Activated naive CD4-positive, alpha-beta T cell treated with anti-CD3 and anti-CD28 coated beads, Interleukin-2, amount 10 ng/mL, durations not matched to agents 7 days and 5 days (primary cell): ENCODE results near the gene ADM2.
"Not testable (repeated sequence)": the region's sequence is repeated elsewhere in the genome, so short reads cannot be mapped to it uniquely, and the experiment has no call there.

Experiments used
- CTCF ChIA-PET: fragments of 350-600 bp; sonication (Branson Sonifier 250); formaldehyde crosslinking; loops from one replicate; lab custom pipeline; 2021; ENCODE audit warnings: antibody characterized with exemption; lab: Charles Lee
- DNase-seq: peaks from one replicate; pipeline ENCODE4 v3.0.0-alpha.2; 2020
- H3K27ac Mint-ChIP-seq: one replicate; pipeline ENCODE4 v1.8.0; 2021; ENCODE audit warnings: mild to moderate bottlenecking, moderate library complexity, mixed read lengths
- H3K27me3 Mint-ChIP-seq: one replicate; pipeline ENCODE4 v1.8.0; 2021; ENCODE audit warnings: mild to moderate bottlenecking, mixed read lengths
- H3K36me3 Mint-ChIP-seq: one replicate; pipeline ENCODE4 v1.8.0; 2021; ENCODE audit warnings: mixed read lengths
- H3K4me1 Mint-ChIP-seq: one replicate; pipeline ENCODE4 v1.8.0; 2021; ENCODE audit warnings: mixed read lengths
- H3K4me3 Mint-ChIP-seq: one replicate; pipeline ENCODE4 v1.8.0; 2021; ENCODE audit warnings: mild to moderate bottlenecking, moderate library complexity, mixed read lengths
- H3K9me3 Mint-ChIP-seq: one replicate; pipeline ENCODE4 v1.8.0; 2021; ENCODE audit warnings: mixed read lengths

ADM2 gene

GRCh38 chr22:50528682-50529415 lies 47.5 kb downstream of the ADM2 start:
- Mint-ChIP-seq H3K4me1 (peaks cover 50% of the 10 kb centered on the region), H3K9me3 (no peaks in the 10 kb centered on the region), H3K27ac (peak overlapping the region; percentile 96), H3K27me3 (peaks cover 3% of the 10 kb centered on the region), H3K4me3 (peak overlapping the region; percentile 84), H3K36me3 (peaks cover 6% of the 10 kb centered on the region)
- peak; percentile 20 for DNase-seq
- CTCF ChIA-PET: interaction anchor here (1.2 to 6.1 kb wide), 5 partner anchors 11 to 93 kb away, joined by 4 to 46 read pairs (median 6); partner anchors contain the start of genes KLHDC7B and SYCE3

GRCh38 chr22:50529416-50529896 lies 48.1 kb downstream of the ADM2 start:
- peak overlapping the region; percentile 88 for H3K27ac Mint-ChIP-seq
- peaks cover 5% of the 10 kb centered on the region for H3K36me3 Mint-ChIP-seq
- DNase-seq: no peak
- peaks cover 3% of the 10 kb centered on the region for H3K27me3 Mint-ChIP-seq
- H3K9me3 Mint-ChIP-seq: no peaks in the 10 kb centered on the region
- peaks cover 53% of the 10 kb centered on the region for H3K4me1 Mint-ChIP-seq
- CTCF ChIA-PET: interaction anchor here (1.3 to 6.1 kb wide), 3 partner anchors 10 to 92 kb away, joined by 6 to 46 read pairs (median 8); no protein-coding TSS in a partner anchor
- peak overlapping the region; percentile 84 for H3K4me3 Mint-ChIP-seq

GRCh38 chr22:50529897-50530579 lies 48.7 kb downstream of the ADM2 start, which contains the start of gene TYMP:
Gene TYMP, minus strand, starts transcription at chr22:50530012. Its CDS starts 303 bp downstream, at chr22:50529709.
- Mint-ChIP-seq H3K4me1 (peaks cover 50% of the 10 kb centered on the region), H3K36me3 (no peaks in the 10 kb centered on the region), H3K9me3 (no peaks in the 10 kb centered on the region), H3K4me3 (peak within 1 kb of the TSS; percentile 93), H3K27ac (peak within 1 kb of the TSS; percentile 98), H3K27me3 (peaks cover 3% of the 10 kb centered on the region)
- CTCF ChIA-PET: interaction anchor here (1.6 to 6.1 kb wide), 2 partner anchors 9 to 91 kb away, joined by 6 to 46 read pairs; no protein-coding TSS in a partner anchor
- peak; percentile 83 for DNase-seq

GRCh38 chr22:50530580-50530876 lies 49.2 kb downstream of the ADM2 start:
- CTCF ChIA-PET: no interaction called here
- H3K4me1 Mint-ChIP-seq: peaks cover 52% of the 10 kb centered on the region

GRCh38 chr22:50530877-50531545 lies 49.7 kb downstream of the ADM2 start:
- H3K9me3 Mint-ChIP-seq: no peaks in the 10 kb centered on the region
- H3K4me1 Mint-ChIP-seq: peaks cover 53% of the 10 kb centered on the region
- CTCF ChIA-PET: interaction anchor here (1.1 to 1.3 kb wide), 2 partner anchors 10 to 12 kb away, joined by 4 to 5 read pairs; no protein-coding TSS in a partner anchor
- H3K4me3 Mint-ChIP-seq: peak overlapping the region; percentile 93
- H3K36me3 Mint-ChIP-seq: no peaks in the 10 kb centered on the region
- H3K27me3 Mint-ChIP-seq: peaks cover 3% of the 10 kb centered on the region
- DNase-seq: peak; percentile 92
- H3K27ac Mint-ChIP-seq: peak overlapping the region; percentile 98

More at GRCh38 chr22:50530580-50530876, 49.2 kb downstream of the ADM2 start:
- H3K4me3 Mint-ChIP-seq: peak overlapping the region; percentile 93
- H3K27me3 Mint-ChIP-seq: peaks cover 3% of the 10 kb centered on the region
- no peaks in the 10 kb centered on the region for H3K36me3 Mint-ChIP-seq
- H3K27ac Mint-ChIP-seq: peak overlapping the region; percentile 98
- no peaks in the 10 kb centered on the region for H3K9me3 Mint-ChIP-seq
- no peak for DNase-seq

- no peaks in the 10 kb centered on the region for H3K9me3 Mint-ChIP-seq
- peaks cover 58% of the 10 kb centered on the region for H3K4me1 Mint-ChIP-seq
- H3K4me3 Mint-ChIP-seq: peak overlapping the region; percentile 93
- CTCF ChIA-PET: interaction anchor here (1.1 to 1.3 kb wide), 2 partner anchors 9 to 11 kb away, joined by 4 to 5 read pairs; no protein-coding TSS in a partner anchor
- H3K27ac Mint-ChIP-seq: peak overlapping the region; percentile 98
- no peaks in the 10 kb centered on the region for H3K36me3 Mint-ChIP-seq
- peak; percentile 82 for DNase-seq
- peaks cover 3% of the 10 kb centered on the region for H3K27me3 Mint-ChIP-seq
These were observed 50.2 kb downstream of the ADM2 start for GRCh38 chr22:50531546-50531961.

GRCh38 chr22:50531962-50532674 lies 50.8 kb downstream of the ADM2 start:
- Mint-ChIP-seq H3K4me1 (peaks cover 56% of the 10 kb centered on the region), H3K27me3 (peaks cover 3% of the 10 kb centered on the region), H3K4me3 (peak overlapping the region; percentile 93), H3K9me3 (no peaks in the 10 kb centered on the region), H3K27ac (peak overlapping the region; percentile 98), H3K36me3 (no peaks in the 10 kb centered on the region)
- peak; percentile 44 for DNase-seq
- CTCF ChIA-PET: interaction anchor here (1.1 to 1.3 kb wide), 2 partner anchors 9 to 10 kb away, joined by 4 to 5 read pairs; no protein-coding TSS in a partner anchor

GRCh38 chr22:50532824-50533796 lies 51.8 kb downstream of the ADM2 start:
- peak overlapping the region; percentile 98 for H3K27ac Mint-ChIP-seq
- no peaks in the 10 kb centered on the region for H3K36me3 Mint-ChIP-seq
- H3K4me3 Mint-ChIP-seq: peak overlapping the region; percentile 93
- CTCF ChIA-PET: no interaction called here
- H3K4me1 Mint-ChIP-seq: peaks cover 56% of the 10 kb centered on the region
- H3K9me3 Mint-ChIP-seq: no peaks in the 10 kb centered on the region
- no peak for DNase-seq
- H3K27me3 Mint-ChIP-seq: peaks cover 3% of the 10 kb centered on the region

GRCh38 chr22:50533856-50534711 lies 52.7 kb downstream of the ADM2 start:
- CTCF ChIA-PET: interaction anchor here (2.4 kb wide), 1 partner anchor 8 kb away, joined by 5 read pairs; the partner anchor contains the start of gene SCO2
- not testable (repeated sequence) for H3K4me3 Mint-ChIP-seq, DNase-seq, H3K27me3 Mint-ChIP-seq, H3K9me3 Mint-ChIP-seq, H3K36me3 Mint-ChIP-seq
- Mint-ChIP-seq H3K27ac (peak overlapping the region; percentile 98), H3K4me1 (peaks cover 52% of the 10 kb centered on the region)

GRCh38 chr22:50535113-50535512 lies 53.8 kb downstream of the ADM2 start:
- Mint-ChIP-seq H3K27ac (peak overlapping the region; percentile 49), H3K4me3 (no peak overlapping the region), H3K27me3 (peaks cover 3% of the 10 kb centered on the region), H3K9me3 (no peaks in the 10 kb centered on the region), H3K36me3 (no peaks in the 10 kb centered on the region), H3K4me1 (peaks cover 59% of the 10 kb centered on the region)
- CTCF ChIA-PET: interaction anchor here (1.3 to 2.4 kb wide), 2 partner anchors 9 to 10 kb away, joined by 3 to 5 read pairs; partner anchors contain the start of genes KLHDC7B and SCO2
- no peak for DNase-seq
